HG03135 (cell line): ENCODE measurements around the gene CLEC10A.
"Not testable (repeated sequence)": the region's sequence is repeated elsewhere in the genome, so short reads cannot be mapped to it uniquely, and the experiment has no call there.

Experiments
- ATAC-seq: cut with Tn5 transposase; IDR thresholded peaks from one replicate; pipeline ENCODE4 v1.9.1; 2021; ENCODE audit warnings: mild to moderate bottlenecking, moderate library complexity; ENCODE audit not compliant: unreplicated experiment

CLEC10A gene

GRCh38 chr17:7078711-7079110, 1.3 kb downstream of the CLEC10A start:
- no peak for ATAC-seq

- no peak for ATAC-seq
These were observed 2.0 kb downstream of the CLEC10A start for GRCh38 chr17:7077911-7078546.

GRCh38 chr17:7074931-7075330, 5.1 kb downstream of the CLEC10A start:
- no peak for ATAC-seq

- no peak for ATAC-seq
These were observed 7.6 kb downstream of the CLEC10A start for GRCh38 chr17:7072406-7072805.

- ATAC-seq = no peak
These were observed 9.3 kb downstream of the CLEC10A start for GRCh38 chr17:7070712-7071111.

DNA sequence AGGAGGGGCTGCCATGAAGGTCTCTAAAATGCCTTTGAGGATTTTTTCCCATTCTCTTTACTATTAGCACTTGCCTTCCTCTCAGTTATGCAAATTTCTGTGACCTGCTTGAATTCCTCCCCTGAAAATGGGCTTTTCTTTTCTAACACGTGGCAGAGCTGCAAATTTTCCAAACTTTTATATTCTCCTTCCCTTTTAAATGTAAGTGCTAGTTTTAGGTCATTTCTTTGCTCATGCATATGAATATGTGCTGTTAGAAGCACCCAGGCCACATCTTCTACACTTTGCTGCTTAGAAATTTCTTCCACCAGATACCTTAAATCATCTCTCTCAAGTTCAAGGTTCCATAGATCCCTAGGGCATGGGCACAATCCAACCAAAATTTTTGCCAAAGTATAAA, 11.8 kb downstream of the CLEC10A start:
- no peak for ATAC-seq

- ATAC-seq = no peak
These were observed 12.9 kb downstream of the CLEC10A start for GRCh38 chr17:7067198-7067597.

DNA sequence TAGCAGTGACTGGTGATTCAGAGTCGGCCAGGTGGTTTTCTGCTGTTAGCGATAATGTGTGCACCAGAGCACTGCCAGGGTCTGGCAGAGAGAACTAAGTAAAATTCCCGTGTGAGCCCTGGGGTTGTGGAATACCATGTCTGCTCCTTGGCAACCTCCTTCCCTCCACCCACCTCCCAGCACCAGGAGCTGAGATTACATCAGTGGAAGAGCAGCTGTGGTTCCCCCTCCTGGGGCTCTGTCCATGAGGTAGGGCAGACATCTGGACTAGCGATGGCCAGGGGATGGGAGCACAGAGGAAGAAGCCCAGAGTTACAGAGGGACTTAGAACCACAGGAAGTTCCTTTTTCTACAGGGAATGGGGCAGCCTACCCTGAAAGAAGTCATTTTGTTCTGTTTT, 15.8 kb downstream of the CLEC10A start:
- ATAC-seq = no peak

GRCh38 chr17:7063518-7064094, 16.4 kb downstream of the CLEC10A start:
- no peak for ATAC-seq

GRCh38 chr17:7060165-7060891, 19.7 kb downstream of the CLEC10A start:
- no peak for ATAC-seq

- ATAC-seq = no peak
These were observed 21.1 kb downstream of the CLEC10A start for GRCh38 chr17:7058831-7059447.

DNA sequence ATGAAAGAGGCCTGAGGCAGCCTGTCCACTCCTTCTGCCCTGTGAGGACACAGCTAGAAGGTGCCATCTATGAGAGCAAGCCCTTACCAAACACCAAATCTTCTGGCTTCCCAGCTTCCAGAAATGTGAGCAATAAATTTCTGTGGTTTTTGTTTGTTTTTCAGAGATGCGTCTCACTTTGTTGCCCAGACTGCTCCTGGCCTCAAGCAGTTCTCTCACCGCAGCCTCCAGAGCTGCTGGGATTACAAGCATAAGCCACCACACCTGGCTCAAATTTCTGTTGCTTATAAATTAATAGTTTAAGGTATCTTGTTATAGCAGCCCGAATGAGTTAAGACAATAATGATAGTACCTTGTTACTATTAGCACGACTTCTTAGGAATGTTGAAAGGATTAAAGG, 23.7 kb downstream of the CLEC10A start:
- ATAC-seq = no peak

DNA sequence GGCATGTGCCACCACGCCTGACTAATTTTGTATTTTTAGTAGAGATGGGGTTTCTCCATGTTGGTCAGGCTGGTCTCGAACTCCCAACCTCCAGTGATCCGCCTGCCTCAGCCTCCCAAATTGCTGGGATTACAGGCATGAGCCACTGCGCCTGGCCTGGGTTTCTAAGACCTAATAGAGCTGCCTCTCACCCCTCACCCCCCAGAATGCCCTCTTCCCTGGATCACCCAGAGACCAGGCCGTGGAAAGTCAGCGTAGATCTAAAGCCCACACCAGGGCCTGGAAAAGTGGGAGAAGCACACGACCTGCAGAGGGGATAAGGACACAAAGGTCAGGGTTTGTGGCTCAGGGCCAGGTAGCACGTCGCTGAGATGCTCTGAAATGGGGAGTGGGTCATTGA, 29.5 kb downstream of the CLEC10A start:
- not testable (repeated sequence) for ATAC-seq

DNA sequence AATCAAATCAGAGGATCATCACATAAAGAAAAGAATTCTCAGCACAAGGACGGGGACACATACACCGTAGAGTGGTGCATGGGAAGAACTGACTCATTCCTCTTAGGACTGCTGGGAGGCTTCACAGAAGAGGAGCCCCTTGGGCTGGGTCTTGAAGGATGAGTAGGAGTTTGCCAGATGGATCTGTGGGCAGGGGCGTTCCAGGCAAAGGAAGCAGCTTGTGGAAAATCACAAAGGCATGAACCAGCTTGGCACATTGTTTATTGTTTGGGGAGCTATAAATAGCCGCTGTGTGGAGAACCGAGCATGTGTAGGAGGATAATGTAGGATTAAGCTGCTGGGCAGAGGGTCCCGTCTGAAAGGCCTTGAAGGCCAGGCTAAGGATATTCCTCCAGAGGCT, 31.1 kb downstream of the CLEC10A start:
- ATAC-seq = no peak

DNA sequence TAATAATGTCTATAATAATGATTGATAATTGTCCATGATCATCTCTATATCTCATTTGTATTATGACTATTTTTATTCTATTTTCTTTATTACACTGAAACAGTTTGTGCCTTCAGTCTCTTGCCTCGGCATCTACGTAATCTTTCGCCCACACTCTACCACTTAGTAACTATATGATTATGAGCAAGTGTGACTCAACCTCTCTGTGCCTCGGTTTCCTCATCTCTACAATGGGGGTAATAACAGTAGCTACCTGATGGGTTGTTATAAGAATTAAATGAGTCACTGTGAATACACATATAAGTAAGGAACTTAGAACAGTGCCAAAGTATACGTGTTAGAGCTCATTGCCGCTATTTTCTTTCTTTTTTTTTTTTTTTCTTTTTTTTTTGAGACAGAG, 32.5 kb downstream of the CLEC10A start:
- ATAC-seq = no peak

GRCh38 chr17:7046725-7047397, 33.2 kb downstream of the CLEC10A start:
- not testable (repeated sequence) for ATAC-seq

GRCh38 chr17:7046127-7046724, 33.8 kb downstream of the CLEC10A start:
- no peak for ATAC-seq

- ATAC-seq = no peak
These were observed 34.4 kb downstream of the CLEC10A start for GRCh38 chr17:7045492-7046126.

DNA sequence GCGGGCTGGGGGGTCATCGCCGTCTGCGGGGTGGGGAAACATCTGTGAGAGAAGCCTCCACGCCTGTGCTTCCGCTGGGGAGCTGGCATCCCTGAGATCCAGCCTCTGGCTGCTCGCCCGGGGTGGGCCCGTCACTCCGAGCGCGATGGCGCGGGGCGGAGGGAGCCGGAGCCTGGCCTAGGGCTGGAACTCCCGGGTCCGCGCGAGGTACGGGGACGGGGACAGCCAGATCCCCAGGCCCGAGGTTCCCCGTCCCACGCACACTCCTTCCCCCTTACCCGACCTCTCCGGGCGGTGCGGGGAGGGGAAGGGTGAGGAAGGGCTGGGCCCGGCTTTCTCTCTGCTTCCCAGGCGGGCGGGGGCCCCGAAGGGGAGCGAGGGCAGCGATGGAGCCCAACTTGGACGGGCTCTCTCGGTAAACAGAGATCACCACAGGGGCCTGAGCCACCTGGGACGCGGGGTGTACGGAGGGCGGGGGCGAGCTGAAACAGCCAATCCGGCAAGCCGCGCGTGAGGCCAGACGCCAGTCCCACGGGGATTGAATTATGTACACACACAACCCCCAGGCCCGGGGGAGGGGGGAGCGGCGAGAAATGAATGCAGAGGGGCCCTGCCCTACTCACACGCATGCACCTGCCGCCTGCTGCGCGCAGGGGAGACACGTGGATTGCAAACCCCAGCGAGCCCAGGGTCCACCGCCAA, 36.4 kb downstream of the CLEC10A start, which contains the start of gene SLC16A11:
Gene SLC16A11, minus strand, starts transcription at position 596 of the 702 bp plus-strand sequence. Its CDS starts 579 bp downstream, at position 17.
- ATAC-seq = no peak

GRCh38 chr17:7043182-7043496, 36.9 kb downstream of the CLEC10A start:
- ATAC-seq = no peak
